ENCODE measurements around the gene UBL7. TPM values are rescaled to one million over a fixed set of nuclear protein-coding genes. Genes with fewer than 3 reads are reported as not detected.

The UBL7 gene
- total RNA-seq, 1 experiment from 2014 or later, result 47.5 TPM

DNA sequence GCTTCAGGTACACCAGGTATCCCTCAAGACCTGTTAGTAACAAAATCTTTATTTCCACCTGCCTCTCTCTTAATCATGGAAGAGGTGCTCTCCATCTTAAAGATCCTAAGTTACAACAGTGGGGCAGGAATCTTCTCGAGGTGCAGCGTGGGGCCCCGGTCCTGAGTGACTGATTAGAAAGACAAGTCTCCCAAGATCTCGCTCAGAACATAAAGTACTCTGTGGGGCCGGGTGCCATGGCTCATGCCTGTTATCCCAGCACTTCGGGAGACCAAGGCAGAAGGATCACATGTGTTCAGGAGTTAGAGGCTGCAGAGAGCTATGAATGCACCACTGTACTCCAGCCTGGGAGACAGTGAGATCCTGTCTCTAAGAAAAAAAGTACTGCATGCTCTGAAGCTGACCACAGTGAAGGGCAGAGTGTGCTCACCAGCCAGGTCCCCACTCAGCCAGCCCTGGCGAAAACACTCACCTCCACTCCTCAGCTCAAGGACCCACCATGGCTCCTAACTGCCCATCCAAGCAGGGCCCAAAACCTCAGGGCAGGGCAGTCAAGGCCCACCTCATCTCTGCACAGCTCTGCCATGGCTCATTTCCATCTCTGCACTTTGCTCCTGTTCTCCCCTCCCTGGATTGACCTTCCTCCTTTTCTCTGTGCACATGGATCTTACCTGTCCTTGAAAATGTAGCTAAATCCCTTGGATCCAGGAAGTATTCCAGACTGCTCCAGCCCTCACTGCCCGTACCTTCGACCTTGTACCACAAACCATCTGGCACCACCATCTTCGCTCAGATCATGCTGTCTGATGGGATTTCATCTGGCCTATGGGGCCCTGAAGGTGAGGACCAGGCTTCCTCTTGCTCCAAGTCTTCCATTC, 34.3 kb downstream of the UBL7 start:
- Mint-ChIP-seq H3K9me3 (no peaks in the 10 kb centered on the region), H3K36me3 (ENCODE audit: insufficient read depth in 1 of 3, low read depth in 3 of 3) (no peaks in the 10 kb centered on the region; a peak in 1 of 7 replicates), H3K27ac (no peak overlapping the region; a peak in 1 of 7 replicates), H3K27me3 (ENCODE audit: low read depth) (peaks cover 16% of the 10 kb centered on the region), H3K4me1 (peaks cover 36 to 46% of the 10 kb centered on the region in 2 experiments), H3K4me3 (no peak overlapping the region)
- Histone ChIP-seq H3T11ph (ENCODE audit: low read length) (no peak overlapping the region), H4K8ac (replicated peaks; ENCODE audit: insufficient read length, low read depth, low read length) (no peak overlapping the region), H3K18ac (ENCODE audit: insufficient read length, low read depth, low read length) (no peak overlapping the region), H3K4ac (ENCODE audit: low read depth, low read length) (no peak overlapping the region), H2BK12ac (ENCODE audit: insufficient read length, low read depth, low read length) (no peak overlapping the region), H3K56ac (ENCODE audit: insufficient read length, low read depth, low read length) (no peak overlapping the region), H2BK15ac (ENCODE audit: low read depth, low read length) (no peak overlapping the region), H2BK120ac (ENCODE audit: low read depth, low read length, poor library complexity, severe bottlenecking) (no peak overlapping the region), H3K4me1 (ENCODE audit: insufficient read depth, low read length) (peaks cover 7% of the 10 kb centered on the region; the same call in 1 of the 2 replicates), H2BK20ac (ENCODE audit: low read depth, low read length, poor library complexity, severe bottlenecking) (no peak overlapping the region), H3K27me3 (ENCODE audit: insufficient read depth, low read length) (no peaks in the 10 kb centered on the region), H4K20me1 (ENCODE audit: control insufficient read depth, insufficient read depth, insufficient read length) (no peaks in the 10 kb centered on the region), H3K23ac (ENCODE audit: insufficient read length, low read depth, low read length) (no peak overlapping the region), H3K9ac (ENCODE audit: extremely low read depth, insufficient read length, low read length) (no peak overlapping the region), H2AFZ (ENCODE audit: low read length) (no peak overlapping the region), H3K14ac (ENCODE audit: insufficient read depth, low read length) (no peak overlapping the region), H4K91ac (ENCODE audit: insufficient read length, low read depth, low read length) (no peak overlapping the region), H3K9me3 (ENCODE audit: control insufficient read depth, low read depth, low read length) (no peaks in the 10 kb centered on the region), H3K79me2 (ENCODE audit: insufficient read depth, low read length) (peaks cover 6% of the 10 kb centered on the region; the same call in 1 of the 2 replicates), H3K79me1 (ENCODE audit: insufficient read depth, low read depth, low read length, poor library complexity, severe bottlenecking) (no peaks in the 10 kb centered on the region), H3K27ac (ENCODE audit: insufficient read length, low read depth, low read length) (no peak overlapping the region), H3K23me2 (ENCODE audit: insufficient read length, low read depth, low read length, poor library complexity, severe bottlenecking) (no peaks in the 10 kb centered on the region), H2AK5ac (ENCODE audit: insufficient read length, low read length) (no peak overlapping the region), H3K4me2 (ENCODE audit: insufficient read depth, insufficient read length, low read length) (no peak overlapping the region), H4K5ac (ENCODE audit: insufficient read length, low read depth, low read length) (no peak overlapping the region), H2BK5ac (ENCODE audit: insufficient read length, low read length) (no peak overlapping the region)
- no peak for DNase-seq
- WGBS (ENCODE audit: extremely low coverage, insufficient read length, low lambda C conversion rate), result no CpG with 5 or more reads among the region's 10 CpGs
- TF ChIP-seq, protein P1, sequence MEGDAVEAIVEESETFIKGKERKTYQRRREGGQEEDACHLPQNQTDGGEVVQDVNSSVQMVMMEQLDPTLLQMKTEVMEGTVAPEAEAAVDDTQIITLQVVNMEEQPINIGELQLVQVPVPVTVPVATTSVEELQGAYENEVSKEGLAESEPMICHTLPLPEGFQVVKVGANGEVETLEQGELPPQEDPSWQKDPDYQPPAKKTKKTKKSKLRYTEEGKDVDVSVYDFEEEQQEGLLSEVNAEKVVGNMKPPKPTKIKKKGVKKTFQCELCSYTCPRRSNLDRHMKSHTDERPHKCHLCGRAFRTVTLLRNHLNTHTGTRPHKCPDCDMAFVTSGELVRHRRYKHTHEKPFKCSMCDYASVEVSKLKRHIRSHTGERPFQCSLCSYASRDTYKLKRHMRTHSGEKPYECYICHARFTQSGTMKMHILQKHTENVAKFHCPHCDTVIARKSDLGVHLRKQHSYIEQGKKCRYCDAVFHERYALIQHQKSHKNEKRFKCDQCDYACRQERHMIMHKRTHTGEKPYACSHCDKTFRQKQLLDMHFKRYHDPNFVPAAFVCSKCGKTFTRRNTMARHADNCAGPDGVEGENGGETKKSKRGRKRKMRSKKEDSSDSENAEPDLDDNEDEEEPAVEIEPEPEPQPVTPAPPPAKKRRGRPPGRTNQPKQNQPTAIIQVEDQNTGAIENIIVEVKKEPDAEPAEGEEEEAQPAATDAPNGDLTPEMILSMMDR (conservative IDR thresholded peaks at IDR 0.05), result no peak

Measured in H9 (cell line).